T47D (cell line): ENCODE results near the gene MPST.
"Not testable (repeated sequence)": the region's sequence is repeated elsewhere in the genome, so short reads cannot be mapped to it uniquely, and the experiment has no call there.

Source experiments
- DNase-seq, 2 experiments: peaks; one replicate each; pipeline versions ENCODE4 v3.0.0 to v3.0.0-alpha.2; 2011 to 2012; ENCODE audit warnings: low read depth in 1 of 2, low spot score in 1 of 2
- JUND ChIP-seq: IDR thresholded peaks from 2 replicates; pipeline ENCODE4 v1.6.1; 2012; ENCODE audit warnings: low read depth
- in situ Hi-C: cut with HindIII; loops from 2 replicates; pipeline ENCODE4 v1.10.0; 2016; ENCODE audit warnings: low sequenced_read_pairs, low pct_unique_long_range_greater_than_20kb

The MPST gene

DNA sequence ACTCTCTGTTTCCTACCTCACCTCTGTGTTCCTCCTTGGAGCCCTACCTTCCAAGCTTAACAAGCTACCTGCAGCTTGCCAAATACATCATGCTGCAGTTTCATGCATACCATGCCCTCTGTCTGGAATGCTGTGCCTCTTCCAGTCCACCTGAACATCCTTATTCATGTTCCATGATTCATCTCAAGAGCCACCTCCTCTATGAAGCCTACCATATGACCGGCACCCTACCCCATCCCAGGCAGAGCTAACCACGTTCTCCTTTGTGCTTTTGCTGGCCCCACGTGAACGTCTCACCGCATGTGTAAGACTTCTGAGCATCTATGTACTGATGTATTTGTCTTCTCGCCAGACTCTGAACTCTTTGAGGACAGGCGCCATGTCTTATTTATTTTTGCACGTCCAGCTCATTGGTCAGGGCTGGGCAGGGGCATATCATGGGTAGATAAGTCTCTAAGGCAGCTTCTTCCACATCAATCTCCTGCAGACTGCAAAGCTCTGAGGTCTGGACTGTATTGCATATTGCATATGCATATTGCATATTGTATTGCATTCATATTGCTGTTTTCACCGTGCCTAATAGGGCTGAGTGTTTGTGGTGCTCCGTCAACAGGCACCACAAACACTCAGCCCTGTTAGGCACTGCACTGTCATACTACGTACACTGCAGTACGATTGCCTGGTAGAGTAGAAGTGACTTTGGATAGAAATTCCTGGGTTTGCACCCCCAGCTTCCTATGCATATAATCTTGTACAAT lies 31.3 kb upstream of the MPST start:
- DNase-seq = no peak
- TF ChIP-seq JUND = no peak
- in situ Hi-C loops = no loop called here

DNA sequence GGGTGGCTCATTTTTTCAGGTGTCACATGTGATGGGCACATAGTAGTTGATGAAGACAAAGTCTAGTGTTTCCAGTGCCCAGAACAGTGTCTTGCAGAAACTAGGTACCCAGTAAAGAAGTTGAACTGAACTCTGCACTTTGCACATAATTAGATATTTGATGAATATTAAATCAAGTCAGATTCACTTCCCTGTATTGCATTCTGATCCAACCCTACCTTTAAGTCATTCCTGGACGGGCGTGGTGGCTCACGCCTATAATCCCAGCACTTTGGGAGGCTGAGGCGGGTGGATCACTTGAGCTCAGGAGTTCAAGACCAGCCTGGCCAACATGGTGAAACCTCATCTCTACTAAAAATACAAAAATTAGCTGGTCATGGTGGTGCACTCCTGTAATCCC lies 30.5 kb upstream of the MPST start:
- in situ Hi-C loops, DNase-seq: not testable (repeated sequence)

DNA sequence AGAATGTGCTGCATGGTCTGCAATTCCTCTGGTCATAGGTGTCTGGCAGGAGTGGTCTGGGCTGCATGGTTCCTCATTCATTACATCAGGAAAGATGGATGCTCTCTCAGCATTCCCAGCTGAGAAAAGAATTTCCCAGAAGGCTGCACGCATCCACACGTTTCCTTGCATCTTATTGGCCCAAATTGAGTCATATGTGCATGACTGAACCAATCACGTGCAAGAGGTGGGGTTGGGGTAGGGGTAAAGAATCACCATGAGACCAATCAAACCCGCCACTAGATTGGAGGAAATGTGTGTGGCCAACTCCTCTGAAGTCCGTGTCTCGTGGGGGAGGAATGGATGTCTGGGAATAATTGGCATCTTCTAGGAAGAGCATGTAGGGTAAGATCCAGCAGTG lies 29.1 kb upstream of the MPST start:
- DNase-seq = no peak
- TF ChIP-seq JUND = no peak
- in situ Hi-C loops = no loop called here

DNA sequence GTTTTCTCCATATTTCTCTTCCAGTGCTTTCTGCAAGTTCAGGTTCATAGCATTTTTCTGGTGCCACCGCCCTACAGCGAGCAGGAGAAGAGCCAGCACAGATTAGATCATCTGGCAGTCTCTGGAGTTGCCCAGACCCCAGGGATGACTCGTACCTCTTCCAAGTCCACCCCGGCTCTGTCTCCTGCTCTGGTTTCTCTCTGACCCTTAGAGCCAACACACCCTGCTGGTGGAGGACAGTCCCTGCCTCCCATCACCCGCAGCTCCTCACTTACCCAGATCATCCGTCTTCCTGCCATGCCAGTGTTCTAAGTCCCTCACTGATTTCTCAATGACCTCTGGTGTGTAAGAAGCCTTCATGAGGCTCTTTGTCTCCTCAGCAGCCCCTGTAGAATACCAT lies 28.3 kb upstream of the MPST start:
- in situ Hi-C loops = no loop called here
- no peak for DNase-seq
- no peak for TF ChIP-seq JUND

DNA sequence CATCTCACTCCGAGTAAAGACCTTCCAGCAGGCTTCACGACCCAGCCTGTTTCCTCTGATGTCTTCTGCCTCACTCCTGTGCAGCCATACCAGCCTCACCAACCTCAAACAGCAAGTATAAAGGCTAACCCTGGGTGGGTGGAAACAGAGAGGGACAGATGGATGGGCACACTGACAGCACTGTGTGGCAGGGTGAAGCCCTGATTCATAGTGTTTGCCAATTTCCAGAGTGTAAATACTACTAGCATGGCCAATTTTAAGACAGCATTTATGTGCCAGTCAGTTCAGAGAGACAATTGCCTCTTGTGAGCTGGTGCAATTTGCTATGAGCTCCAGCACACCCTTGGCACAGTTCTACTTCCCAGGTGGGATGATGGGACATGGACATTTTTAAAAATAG lies 21.8 kb upstream of the MPST start:
- DNase-seq = no peak
- in situ Hi-C loops = no loop called here
- TF ChIP-seq JUND = no peak

DNA sequence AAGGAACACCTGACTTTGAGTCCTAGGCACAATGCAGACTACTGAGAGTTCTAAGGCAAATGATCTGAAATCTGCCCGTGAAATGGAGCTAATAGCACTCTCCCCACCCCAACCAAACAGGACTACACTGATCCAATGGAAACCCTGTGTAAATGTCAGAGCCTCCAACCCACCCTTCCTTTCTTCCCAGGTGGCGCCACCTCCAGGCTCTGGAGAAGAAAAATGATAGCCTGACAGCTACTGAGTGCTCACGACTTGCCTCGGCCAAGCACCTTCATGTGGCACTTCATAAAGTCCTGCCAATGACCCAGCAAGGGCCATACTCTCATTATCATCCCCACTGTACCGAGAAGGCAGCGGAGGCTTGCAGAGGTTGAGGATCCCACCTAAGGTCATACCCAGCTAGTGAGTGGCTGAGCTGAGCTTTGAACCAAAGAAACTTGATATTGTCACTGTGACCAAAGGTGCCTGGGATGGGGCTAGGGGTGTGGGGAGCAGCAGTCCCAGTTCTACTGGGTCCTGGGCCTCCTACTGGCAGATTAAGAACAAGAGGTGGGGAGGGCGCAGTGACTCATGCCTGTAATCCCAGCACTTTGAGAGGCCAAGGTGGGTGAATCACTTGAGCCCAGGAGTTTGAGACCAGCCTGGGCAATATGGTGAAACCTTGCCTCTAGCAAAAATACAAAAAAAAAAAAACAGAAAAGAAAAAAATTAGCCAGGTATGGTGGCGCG lies 20.8 kb upstream of the MPST start:
- TF ChIP-seq JUND = no peak
- DNase-seq = no peak
- in situ Hi-C loops = no loop called here

DNA sequence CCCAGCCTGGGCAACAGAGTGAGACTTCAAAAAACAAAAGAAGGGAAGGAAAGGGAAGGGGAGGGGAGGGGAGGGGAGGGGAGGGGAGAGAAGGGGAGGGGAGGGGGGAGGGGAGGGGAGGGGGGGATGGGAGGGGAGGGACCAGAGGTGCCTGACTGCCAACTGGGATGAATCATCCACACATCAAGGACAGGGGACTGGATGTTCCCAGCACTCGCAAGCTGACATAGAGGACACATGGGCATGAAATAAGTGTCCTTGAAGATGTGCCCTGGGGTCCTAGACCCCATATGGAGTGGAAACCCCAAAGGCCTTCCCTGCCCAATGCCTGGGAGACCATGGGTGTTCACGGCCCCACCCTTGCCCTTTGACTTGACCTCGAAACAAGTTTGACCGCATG lies 20.1 kb upstream of the MPST start:
- TF ChIP-seq JUND = no peak
- no peak for DNase-seq
- in situ Hi-C loops = no loop called here

DNA sequence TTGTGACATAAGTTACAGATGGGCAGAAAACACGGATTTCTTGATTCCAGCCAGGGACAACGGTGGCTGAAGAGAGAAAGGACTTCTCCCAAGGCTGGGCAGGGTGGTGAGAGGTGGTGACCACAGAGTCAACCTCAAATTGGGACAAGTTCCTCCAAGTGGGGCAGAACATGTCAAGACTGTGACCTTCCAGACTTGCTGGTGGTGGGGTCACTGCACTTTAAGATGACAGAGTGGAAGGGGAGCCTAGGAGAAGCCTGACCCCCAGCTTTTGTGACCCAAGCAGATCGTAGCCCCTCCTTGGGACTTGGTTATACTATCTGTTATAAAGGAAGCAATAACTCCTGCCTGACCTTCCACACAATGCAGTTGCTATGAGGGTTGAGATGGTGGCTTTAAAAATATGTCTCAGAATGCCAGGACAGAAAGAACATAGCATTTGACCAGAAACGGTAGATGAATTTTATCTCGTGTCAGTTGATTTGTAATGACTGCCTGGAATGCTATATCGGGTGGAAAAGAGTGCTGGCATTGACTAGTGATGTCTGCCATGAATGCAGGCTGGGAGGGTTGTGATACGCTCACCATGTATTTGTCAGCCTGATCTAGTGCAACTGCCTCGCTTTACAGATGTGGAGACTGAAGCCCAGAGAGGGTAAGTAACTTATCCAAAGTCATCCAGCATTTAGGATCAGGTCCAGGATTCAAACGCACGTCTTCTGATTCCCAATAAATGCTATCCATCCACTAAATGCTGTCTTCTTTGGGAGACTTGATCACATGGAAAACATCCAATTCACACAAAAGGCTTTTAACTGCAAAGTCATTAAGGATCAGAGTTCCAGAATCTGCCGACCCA lies 18.6 kb upstream of the MPST start:
- in situ Hi-C loops = no loop called here
- TF ChIP-seq JUND = no peak
- DNase-seq = no peak

DNA sequence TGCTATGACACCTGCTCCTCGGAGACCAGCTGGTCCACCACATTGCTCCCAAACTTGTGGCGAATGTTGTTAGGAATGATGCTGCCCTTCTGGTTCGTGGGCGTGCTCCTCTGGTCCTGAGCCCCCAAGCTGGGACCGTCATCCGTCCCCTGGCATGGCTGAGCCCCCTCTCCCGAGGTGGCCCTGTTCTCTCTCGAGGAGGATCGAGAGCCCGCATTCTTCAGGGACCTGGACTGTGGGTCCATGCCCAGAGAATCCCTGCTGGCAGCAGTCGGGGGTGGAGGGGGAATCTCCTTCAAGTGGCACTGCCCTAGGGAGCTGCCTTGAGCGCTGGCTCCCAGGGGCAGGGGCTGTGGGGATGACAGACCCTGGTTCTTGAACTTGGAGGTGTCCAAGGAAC lies 17.7 kb upstream of the MPST start:
- in situ Hi-C loops = no loop called here
- TF ChIP-seq JUND = no peak

DNA sequence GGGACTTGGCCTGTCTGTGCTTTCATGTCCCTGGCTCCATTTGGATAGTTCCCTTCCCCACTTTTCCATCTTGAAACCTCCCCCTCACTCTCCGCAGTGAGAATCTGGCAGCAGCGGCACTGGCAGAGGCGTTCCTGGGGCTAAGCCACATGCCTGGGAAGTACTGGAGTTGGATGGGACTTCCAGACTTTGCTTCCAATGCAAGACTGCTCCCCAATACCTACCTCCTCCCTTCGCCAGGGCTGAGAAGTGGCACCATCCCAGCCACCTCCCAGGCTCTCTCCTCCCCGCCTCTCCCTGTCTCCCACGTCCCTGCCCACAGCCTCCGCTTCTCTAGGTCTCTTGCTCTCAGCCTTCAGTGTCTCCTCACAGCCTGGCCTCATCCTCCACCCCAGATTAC lies 16.9 kb upstream of the MPST start:
- in situ Hi-C loops = no loop called here
- no peak for DNase-seq
- no peak for TF ChIP-seq JUND

More for the DNA sequence above, 17.7 kb upstream of the MPST start:
- DNase-seq = no peak

DNA sequence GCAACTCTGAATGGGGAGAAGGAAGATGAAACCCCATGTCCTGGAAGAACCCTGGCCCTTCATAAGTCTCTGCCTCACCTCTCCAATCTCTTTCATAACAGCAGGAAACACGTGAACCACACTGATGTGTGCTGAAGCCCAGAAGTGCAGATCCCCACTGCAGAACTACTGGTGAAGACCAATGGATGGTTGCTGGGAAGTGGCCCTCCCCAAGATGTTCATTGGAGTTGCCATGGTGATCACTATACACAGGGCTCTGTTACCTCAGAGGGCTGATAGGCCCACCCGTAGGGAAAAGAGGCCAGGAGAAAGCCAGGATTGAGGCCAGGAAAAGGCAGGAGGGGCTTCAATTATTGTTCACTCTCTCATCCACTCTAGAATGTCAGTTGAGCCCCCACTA lies 11.9 kb upstream of the MPST start:
- in situ Hi-C loops = no loop called here
- no peak for TF ChIP-seq JUND
- no peak for DNase-seq

DNA sequence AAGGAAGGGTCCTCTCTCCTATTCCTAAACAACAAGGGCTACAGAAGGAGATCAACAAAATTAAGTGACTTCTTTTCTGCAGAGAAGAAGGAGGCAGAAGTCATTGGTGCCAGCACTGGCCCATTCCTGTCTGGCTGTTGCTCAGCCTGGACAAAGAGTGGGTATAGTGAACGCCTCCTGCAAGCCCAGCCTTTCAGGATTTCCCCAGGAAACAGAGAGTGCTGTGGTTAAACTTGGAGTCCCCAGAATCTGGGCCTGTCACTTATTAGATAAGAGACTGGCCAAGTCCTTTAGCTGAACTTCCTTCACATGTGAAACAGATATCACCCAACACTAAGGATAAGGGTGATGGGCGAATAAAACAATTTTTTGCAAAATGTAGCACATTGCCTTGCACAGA lies 11.2 kb upstream of the MPST start:
- no peak for TF ChIP-seq JUND
- no peak for DNase-seq
- in situ Hi-C loops = no loop called here

DNA sequence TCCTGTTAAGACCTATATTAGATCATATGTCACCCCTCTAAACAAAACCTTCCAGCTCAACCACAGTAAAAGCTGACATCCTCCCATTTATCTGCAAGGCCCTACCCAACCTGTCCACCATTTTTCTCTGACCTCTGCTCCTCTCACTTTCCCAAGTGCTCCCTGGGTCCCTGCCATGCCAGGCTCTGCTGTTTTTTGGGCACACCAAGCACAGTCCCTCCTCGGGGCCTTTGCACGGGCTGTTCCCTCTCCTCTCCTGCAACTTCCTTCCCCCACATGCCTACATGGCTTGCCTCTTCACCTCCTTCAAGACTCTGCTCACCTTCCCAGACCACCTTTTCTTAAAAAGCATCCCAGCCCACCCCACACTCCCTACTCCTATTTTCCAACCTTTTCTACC lies 10.1 kb upstream of the MPST start:
- TF ChIP-seq JUND = no peak
- in situ Hi-C loops = no loop called here
- no peak for DNase-seq
